GM10847 (cell line): ENCODE measurements around the gene SDSL.

ENCODE experiments used
- POLR2A ChIP-seq: IDR thresholded peaks from 2 replicates; pipeline ENCODE4 v1.6.1; 2011; ENCODE audit not compliant: insufficient read length; ENCODE audit errors: extremely low read depth

SDSL gene

DNA sequence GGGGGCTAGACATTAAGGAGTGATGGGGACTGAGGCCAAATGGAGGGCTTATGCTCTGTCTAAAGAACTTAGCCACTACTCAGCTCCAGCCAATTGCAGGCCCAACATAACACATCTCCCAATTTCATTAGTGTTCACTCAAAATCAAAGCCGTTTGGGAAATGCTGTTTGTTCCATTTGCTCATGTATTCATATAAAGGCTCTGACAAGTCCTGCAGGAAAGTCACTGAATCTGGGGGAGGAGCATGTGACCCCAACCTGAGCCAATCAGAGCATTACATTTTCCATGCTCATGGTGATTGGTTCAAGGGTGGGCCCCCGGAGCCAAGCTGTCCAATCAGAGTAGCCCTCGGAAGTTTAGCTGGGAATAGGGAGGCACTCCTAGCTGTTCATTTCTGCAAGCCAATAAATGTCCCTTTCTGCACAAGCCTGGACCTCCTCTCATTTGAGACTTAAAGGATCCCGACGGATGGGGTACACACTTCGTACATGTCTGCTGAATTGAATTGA lies 20.9 kb downstream of the SDSL start:
- no peak for TF ChIP-seq POLR2A

DNA sequence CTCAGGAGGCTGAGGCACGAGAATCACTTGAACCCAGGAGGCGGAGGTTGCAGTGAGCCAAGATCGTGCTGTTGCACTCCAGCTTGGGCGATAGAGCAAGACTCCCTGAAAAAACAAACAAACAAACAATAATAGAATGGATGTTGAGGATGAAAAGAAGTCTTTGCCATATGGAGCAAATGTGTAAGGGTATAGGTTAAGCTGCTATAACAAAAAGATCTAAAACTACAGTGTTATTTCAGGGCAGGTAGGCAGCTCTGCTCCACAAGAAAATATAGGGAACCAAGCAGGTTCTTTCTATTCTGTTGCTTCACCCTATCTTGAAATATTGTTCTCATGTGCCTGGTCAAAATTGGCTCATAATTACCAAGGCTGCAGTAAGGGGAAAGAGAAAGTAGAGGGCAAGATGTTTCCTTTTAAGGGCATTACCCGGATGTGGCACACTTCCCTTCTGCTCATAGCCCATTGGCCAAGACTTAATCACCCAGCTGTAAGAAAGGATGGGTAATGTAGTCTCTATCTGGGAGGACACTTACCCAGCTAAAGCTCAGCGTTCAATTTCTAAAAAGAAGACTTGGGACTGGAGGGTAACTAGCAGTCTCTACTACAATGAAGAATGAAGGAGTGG lies 23.5 kb downstream of the SDSL start:
- no peak for TF ChIP-seq POLR2A

DNA sequence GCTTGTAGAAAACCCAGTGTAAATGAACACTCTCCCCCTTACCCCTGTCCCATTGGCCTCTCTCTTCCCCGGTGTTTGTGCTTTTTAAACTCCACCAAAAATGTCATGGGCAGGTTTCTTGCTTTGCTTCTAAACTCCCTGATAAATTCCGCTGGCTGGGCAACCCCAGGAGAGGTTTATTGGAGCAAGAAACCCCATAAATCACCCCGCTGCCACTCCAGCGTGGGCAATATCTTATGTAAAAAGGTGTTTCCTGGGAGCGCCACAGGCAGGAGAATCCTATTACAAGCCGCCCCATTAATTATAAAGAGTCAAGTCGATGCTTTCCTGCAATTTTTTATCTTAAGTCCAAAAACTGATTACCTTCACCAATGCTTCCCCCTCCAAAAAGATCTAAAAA lies 26.7 kb downstream of the SDSL start:
- no peak for TF ChIP-seq POLR2A

DNA sequence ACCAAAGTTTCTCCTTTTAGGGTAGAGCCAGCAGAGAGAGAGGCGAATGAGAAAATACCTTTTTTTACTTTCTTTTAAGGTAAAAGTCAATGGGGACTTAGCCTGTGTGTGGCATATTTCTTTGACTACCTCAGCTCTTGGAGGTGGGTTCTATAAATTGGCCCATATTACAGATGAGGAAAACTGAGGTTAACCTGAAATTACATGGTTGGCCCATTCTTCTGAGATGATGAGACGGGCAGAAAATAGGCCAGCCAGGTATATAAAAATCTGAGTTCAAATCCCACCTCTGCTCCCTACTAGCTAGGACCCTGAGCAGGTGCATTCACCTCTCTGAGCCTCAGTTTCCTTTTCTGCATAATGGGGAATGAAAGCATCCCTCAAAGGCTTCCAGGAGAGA lies 27.1 kb downstream of the SDSL start:
- no peak for TF ChIP-seq POLR2A

DNA sequence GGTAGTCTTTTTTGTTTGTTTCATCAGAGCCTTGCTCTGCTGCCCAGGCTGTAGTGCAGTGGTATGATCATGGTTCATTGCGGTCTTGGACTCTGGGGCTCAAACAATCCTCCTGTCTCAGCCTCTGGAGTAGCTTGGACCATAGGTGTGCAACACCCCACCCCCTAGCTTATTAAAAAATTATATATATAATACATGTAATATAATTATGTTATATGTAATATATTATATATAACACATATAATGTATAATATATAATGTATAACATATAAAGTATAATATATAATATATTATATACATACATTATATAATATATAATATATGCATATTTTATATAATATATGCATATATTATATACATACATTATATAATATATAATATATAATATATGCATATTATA lies 27.7 kb downstream of the SDSL start:
- TF ChIP-seq POLR2A, result no peak

DNA sequence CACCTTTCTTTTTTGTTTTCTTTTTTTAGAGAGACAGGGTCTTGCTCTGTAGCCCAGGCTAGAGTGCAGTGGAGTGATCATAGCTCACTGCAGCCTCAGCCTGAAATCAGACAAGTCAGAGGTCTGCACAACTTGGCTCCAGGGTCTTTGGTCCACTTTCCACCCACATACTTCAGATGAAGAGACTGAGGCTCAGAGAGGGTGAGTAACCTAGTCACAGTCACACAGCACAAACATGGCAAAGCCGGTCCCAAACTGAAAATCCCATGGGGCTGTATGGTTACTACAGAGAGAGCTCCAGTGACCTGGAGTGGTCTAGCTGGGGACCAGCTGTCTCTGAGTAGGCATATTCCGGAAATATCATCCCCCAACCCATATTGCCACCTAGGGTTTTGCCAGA lies 30.3 kb downstream of the SDSL start:
- TF ChIP-seq POLR2A, result no peak

DNA sequence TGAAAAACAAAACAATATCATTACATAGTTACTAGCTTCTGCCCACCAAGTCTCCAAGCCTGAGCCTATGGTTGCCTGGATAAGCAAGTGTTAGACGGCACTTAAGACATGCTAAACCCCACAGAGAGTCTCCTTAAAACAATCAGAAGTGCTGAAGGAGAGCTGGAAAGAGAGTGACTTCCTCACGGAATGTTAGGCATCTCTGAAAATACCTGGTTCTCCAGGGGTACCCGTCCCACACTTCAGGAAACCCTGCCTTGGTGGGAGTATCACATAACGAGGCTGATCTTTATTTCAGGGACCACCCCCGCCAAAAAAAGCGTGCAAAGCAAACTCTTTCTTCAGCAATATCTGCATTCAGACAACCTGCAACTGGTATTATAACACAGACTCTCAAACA lies 31.1 kb downstream of the SDSL start:
- TF ChIP-seq POLR2A, result no peak

DNA sequence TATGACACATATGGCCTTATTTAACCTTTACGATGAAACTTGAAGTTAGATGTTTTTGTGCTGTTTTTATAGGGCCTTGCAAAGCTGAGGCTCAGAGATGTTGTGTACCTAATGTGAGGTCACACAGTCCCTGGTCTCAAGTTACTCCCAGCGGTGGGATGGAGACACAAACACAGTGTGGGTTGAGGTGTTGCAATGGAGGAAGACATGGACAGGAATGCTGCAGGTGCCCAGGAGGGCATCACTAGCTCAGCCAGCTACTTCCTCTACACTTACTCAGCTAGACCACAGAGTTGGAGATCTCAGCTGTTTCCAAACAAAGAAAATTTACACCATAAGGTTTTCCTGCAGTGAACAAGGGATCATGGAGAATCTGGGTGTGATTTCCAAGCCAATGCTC lies 34.0 kb downstream of the SDSL start:
- TF ChIP-seq POLR2A, result no peak

DNA sequence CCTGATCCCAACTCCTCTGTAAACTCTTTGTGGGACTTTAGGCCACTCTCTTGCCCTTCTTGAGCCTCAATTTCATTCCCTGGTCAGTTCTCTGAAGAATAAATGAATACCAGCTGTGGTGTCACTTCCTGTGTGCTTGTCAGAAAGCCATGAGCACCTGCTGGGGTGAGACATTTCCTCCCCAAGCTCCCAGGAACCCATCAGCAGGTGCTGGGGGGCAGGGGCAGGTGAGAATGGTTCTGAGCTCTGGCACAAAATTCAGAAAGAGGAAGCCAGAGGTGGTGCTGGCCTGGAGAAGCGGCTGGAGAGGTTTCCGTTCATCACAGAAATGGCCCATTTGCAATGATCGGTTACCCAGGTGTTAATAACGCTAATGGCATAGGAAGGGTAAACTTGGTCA lies 34.6 kb downstream of the SDSL start:
- TF ChIP-seq POLR2A, result no peak

DNA sequence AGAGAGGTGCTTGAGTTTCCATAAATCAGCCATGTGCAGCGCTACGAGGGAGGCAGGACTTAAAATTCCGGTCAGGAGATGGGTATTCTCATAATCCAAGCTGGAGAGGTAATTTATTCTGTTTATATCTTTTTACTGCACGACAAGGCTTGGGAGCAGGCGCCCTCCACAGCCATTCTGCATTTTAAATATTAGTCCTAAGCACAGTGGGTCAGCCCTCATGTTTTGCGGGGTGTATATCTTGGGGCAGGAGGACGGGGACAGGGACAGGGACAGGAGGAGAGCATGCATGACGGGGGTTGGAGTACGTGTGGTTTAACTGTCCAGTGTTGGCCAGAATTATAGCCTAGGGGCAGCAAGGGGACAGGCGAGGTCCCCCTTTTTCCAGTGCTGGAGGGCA lies 35.0 kb downstream of the SDSL start:
- no peak for TF ChIP-seq POLR2A

DNA sequence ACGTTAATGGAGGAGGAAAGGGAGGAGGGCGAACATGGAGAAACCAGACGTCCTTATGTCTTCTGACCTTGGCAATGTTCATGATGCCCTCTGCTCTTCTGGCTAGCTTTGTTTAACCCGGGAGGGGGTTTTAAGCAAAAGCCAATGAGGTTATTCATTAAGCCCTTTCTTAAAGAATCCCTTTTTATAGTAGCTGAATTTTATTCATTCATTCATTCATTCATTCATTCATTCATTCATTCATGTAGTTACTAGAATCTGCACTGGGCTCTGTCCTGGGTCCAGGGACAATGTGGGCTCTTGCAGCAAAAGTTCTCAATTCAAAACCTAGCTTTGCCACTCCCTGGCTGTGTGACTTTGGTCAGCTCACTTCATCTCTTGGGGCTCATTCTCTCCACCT lies 35.5 kb downstream of the SDSL start:
- TF ChIP-seq POLR2A, result no peak

DNA sequence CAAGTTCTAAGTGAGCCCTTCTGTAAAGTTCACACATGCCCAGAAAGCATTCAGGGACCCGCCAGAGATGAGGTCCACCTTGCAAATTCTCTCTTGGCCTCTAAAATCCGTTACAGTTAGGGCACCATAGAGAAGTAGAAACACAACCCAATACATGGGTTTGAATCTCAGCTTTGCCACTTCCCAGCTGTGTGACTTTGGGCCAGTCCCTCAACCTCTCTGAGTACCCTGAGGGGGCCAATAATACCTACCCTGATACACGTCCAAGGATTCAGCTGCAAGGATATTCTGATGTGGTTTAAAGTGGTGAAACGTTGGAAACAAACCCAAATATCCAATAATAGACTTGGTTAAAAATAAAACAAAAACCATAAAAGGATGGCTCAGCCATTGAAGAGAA lies 37.8 kb downstream of the SDSL start:
- TF ChIP-seq POLR2A, result no peak

DNA sequence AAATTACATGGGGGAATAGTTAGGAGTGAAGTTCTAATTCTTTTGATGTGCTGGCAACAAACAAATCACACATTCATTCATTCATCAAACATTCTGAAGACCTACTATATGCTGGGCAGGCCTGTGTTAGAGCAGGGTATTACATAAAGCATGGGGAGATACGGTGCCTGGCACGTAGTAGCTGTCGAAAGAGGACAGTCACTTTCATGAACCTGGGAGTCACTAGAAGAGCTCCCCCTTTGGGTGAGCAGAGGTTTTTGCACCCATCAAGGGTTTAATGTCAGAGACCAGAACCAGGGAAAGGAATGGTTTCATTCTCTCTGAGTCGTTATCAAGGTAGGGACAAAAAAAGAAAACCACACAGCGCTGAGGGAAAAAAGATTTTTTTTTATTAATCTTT lies 39.5 kb downstream of the SDSL start:
- no peak for TF ChIP-seq POLR2A

DNA sequence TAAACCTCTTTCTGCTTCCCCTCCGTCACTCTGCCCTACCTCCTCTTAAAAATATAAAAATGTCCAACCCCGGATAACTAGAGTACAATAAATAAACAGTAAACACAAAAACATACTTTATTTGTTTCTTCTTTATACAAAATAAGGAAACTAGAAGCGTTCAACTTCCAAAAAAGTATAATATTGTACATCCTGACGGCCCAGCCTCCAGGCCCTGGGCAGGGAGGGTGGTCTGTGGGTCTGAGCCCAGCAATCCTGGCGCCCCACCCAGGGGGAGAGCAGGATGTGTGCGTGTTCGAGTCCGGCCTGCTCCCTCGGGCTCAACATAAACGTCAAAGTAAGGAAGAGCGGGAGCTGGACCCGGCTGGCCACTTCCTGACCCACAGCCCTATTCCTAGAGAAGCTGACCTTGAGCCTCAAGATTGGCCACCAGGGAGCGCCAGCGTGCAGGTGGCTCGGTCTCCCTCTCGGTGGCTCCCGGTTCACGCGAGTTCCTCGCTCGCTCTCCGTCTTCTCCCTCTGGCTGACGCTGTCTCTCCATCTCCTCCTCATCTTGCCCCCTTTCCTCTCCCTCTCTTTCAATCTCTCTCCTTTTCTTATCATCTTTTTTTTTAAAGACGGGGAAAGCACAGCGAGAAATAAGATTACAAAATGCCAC lies 40.1 kb downstream of the SDSL start:
- TF ChIP-seq POLR2A, result no peak

DNA sequence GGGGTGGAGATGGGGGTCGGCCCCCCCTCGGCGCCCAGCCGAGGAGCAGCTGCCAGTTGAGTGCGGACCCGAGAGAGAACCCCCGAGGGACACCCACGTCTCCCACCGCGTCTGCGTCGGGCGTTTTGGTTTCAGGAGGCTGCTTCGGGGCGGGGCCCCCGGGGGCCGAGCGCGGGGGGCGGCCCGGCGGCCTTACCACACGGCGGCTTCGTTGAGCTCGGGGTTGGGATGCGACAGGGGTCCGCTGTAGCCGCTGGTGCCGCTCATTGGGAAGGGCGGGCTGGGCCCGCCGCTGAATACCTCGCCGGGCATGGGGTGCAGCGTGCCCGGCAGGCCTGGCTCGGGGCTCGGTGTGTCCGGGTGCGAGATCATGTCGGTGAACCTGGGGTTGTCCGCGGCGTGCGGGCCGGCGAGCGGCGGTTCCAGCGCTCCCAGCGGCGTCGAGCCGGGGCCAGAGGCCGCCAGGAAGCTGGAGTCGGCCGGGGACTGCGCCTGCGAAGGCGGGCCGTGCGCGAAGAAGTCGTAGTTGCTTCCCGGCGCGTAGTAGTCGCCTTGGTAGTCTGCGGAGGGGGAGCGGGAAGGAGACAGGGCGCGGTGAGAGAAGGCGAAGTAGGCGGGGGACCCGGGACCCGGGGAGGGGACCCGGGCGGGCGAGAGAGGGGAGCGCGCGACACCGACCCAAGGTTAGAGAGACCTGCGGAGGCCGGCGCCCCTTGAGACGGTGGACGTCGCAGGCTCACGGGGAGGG lies 41.0 kb downstream of the SDSL start:
- TF ChIP-seq POLR2A, result no peak

DNA sequence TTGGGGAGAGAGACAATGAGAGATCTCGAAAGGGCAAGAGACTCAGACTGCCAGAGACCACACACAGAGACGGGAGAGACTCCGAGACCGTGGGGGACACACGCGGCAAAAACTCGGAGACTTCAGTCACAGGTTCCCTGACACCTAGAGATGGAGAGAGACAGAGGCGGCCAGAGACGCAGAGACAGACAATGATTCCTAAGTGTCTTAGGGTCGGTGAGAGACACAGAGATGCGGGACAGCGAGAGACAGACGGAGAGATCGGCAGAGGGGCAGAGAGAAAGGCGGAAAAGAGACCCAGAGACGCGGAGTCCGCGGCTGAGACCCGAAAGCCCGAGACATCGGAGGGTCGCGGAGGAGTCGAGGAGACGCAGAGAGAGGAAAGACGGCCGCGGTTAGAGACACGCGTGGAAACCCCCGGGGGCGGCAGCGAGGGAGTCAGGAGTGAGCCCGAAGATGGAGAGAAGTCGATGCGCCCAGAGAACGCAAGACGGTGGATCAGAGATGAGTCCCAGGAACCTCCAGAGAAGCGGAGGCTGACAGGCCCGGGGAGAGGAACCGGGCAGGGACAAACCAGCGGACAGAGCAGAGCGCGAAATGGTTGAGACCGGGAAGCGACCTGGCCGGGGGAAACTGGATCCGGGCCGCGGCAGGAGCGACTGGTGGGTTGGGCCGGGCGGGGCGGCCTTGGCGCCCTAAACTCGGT lies 41.7 kb downstream of the SDSL start:
- no peak for TF ChIP-seq POLR2A
